Measurements from ENCODE around the gene MPP1. TPM values are rescaled to one million over a fixed set of nuclear protein-coding genes. Genes with fewer than 3 reads are reported as not detected.

MPP1 gene
- polyA plus RNA-seq, 1 of the 3 experiments (the other 2 are of a cell fraction), result 13.3 TPM

- Histone ChIP-seq H3K9me3 (no peaks in the 10 kb centered on the region), H3K79me2 (ENCODE audit: insufficient read depth) (no peaks in the 10 kb centered on the region), H3K4me3 (ENCODE audit: low read depth in 2 of 2, low read length in 1 of 2) (no peak overlapping the region), H3K27me3 (ENCODE audit: insufficient read depth) (no peaks in the 10 kb centered on the region), H3K9me2 (no peaks in the 10 kb centered on the region), H3F3A (replicated peaks; ENCODE audit: insufficient read depth) (peaks cover 13% of the 10 kb centered on the region), H4K20me1 (ENCODE audit: insufficient read depth) (no peaks in the 10 kb centered on the region), H3K4me1 (ENCODE audit: control insufficient read depth in 1 of 2, insufficient read depth in 2 of 2, low read depth in 1 of 2, low read length in 1 of 2) (0 out of 4 replicates have a peak, but pooled peaks cover 0 to 15% of the 10 kb centered on the region in 2 experiments), H3K36me3 (replicated peaks in 1 of 2; ENCODE audit: control insufficient read depth in 1 of 2, insufficient read depth in 2 of 2, low read length in 1 of 2) (no peaks in the 10 kb centered on the region), H3K9ac (no peak overlapping the region), H2AFZ (ENCODE audit: low read depth) (no peak overlapping the region), H3K27ac (ENCODE audit: low read depth in 2 of 2, low read length in 1 of 2) (no peak overlapping the region), H3K4me2 (no peak overlapping the region)
- TF ChIP-seq CTCF (IDR thresholded peaks at IDR 0.05) (no peak), FOXM1 (IDR thresholded peaks at IDR 0.05; ENCODE audit: low read depth) (no peak), FOXJ3 (CRISPR knock-in tag; IDR thresholded peaks at IDR 0.05) (no peak), EZH2phosphoT487 (IDR thresholded peaks at IDR 0.05; ENCODE audit: borderline replicate concordance, low read depth) (no peak), RCOR1 (IDR thresholded peaks at IDR 0.05; ENCODE audit: low read length) (no peak), FOSL2 (IDR thresholded peaks at IDR 0.05; ENCODE audit: borderline replicate concordance, low read depth) (no peak), RXRA (IDR thresholded peaks at IDR 0.05; ENCODE audit: borderline replicate concordance, low read depth) (no peak), EP300 (IDR thresholded peaks at IDR 0.05; ENCODE audit: borderline replicate concordance in 1 of 2, low read depth in 1 of 2, low read length in 1 of 2) (no peak), RFX5 (IDR thresholded peaks at IDR 0.05; ENCODE audit: low read length) (no peak), ZBTB33 (IDR thresholded peaks at IDR 0.05; ENCODE audit: borderline replicate concordance, low read depth) (no peak), CHD2 (IDR thresholded peaks at IDR 0.05; ENCODE audit: low read length, partially characterized antibody) (no peak), IRF3 (IDR thresholded peaks at IDR 0.05; ENCODE audit: low read depth, low read length) (no peak), POLR2AphosphoS5 (IDR thresholded peaks at IDR 0.05; ENCODE audit: low read depth, low read length) (no peak), NRF1 (IDR thresholded peaks at IDR 0.05; ENCODE audit: low read depth, low read length) (no peak), REST (IDR thresholded peaks at IDR 0.05; ENCODE audit: low read depth, low read length) (no peak), SMC3 (IDR thresholded peaks at IDR 0.05; ENCODE audit: low read depth, low read length) (no peak)
- ChIA-PET POLR2A (no interaction called here), CTCF (interaction anchor here (1.3 kb wide), 1 partner anchor 8 kb away, joined by 4 read pairs; no protein-coding TSS in a partner anchor)
- WGBS (ENCODE audit: low lambda C conversion rate), result 41% methylated on average over 2 of the region's 2 CpGs
- no peak for DNase-seq
Measured at GRCh38 chrX:154739952-154740465, 65.3 kb downstream of the MPP1 start.

All from SK-N-SH (cell line).